ENCODE data around the gene DRAM1. TPM values are rescaled to one million over a fixed set of nuclear protein-coding genes. Genes with fewer than 3 reads are reported as not detected.

The DRAM1 gene
- total and polyA plus RNA-seq, 10 of the 15 experiments (the other 5 are each of a cell fraction or from before 2014, with no cell fraction given), result 22.4 to 91.5 (median 41.4) TPM

DNA sequence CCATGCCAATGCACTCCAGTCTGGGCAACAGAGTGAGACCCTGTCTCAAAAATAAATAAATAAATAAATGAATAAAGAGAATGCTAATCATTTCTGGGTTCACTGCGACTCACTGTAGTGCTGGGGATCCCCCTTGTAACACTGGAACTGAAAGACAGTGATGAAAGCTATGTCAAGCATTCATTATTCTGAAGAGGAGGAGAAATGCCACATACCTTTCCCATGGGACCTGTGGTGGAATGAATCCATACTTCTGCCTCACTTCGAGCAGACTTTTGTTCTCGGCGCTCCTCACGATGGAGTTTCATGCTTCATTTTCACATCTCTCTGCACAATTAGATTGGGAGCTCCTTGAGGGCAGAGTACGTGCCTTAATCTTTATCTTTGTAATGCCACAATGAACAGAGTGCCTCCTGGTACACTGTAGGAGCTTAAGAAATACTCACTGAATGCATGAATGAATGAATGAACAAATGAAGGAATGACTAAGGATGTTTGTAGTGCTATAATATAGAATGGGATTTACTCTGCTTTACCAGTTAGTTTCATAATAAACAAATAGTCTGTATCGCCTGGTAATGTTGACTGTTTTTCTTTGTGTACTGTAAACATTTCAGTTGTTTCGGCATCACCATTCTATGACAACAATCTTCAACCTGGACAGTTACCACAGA is 45.8 kb downstream of the DRAM1 start (continued):
- TF ChIP-seq, protein P1, sequence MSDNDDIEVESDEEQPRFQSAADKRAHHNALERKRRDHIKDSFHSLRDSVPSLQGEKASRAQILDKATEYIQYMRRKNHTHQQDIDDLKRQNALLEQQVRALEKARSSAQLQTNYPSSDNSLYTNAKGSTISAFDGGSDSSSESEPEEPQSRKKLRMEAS (IDR thresholded peaks at IDR 0.05; ENCODE audit: low read depth, low read length), result no peak
- TF ChIP-seq YBX1 (IDR thresholded peaks at IDR 0.05) (no peak), TCF7 (IDR thresholded peaks at IDR 0.05; ENCODE audit: borderline replicate concordance) (no peak), FOXM1 (IDR thresholded peaks at IDR 0.05; ENCODE audit: low read depth, low read length) (no peak), PAX5 (IDR thresholded peaks at IDR 0.05; ENCODE audit: borderline replicate concordance, low read depth, low read length) (no peak), NBN (IDR thresholded peaks at IDR 0.05) (no peak), WRNIP1 (IDR thresholded peaks at IDR 0.05; ENCODE audit: borderline replicate concordance, low read depth, low read length) (no peak), KDM1A (IDR thresholded peaks at IDR 0.05; ENCODE audit: borderline replicate concordance) (no peak), POLR2AphosphoS5 (IDR thresholded peaks at IDR 0.05; ENCODE audit: low read length) (no peak), SIX5 (IDR thresholded peaks at IDR 0.05; ENCODE audit: low read depth, low read length, severe bottlenecking) (no peak), TAF1 (IDR thresholded peaks at IDR 0.05; ENCODE audit: borderline replicate concordance, low read depth, low read length) (no peak), CHD1 (IDR thresholded peaks at IDR 0.05; ENCODE audit: low read depth, low read length) (no peak), CBX5 (IDR thresholded peaks at IDR 0.05; ENCODE audit: low read depth) (peak; percentile 81), ETV6 (conservative IDR thresholded peaks at IDR 0.05 in 1 of 2, IDR thresholded peaks at IDR 0.05 in 1 of 2; ENCODE audit: borderline replicate concordance in 1 of 2, low read depth in 1 of 2) (no peak), HDAC6 (IDR thresholded peaks at IDR 0.05; ENCODE audit: unreplicated experiment) (no peak), MYB (IDR thresholded peaks at IDR 0.05; ENCODE audit: borderline replicate concordance, low read depth, low read length) (no peak), MTA3 (IDR thresholded peaks at IDR 0.05; ENCODE audit: borderline replicate concordance, low read length) (no peak; the same call in 1 of the 2 replicates), POU2F2 (IDR thresholded peaks at IDR 0.05; ENCODE audit: borderline replicate concordance, low read depth, low read length) (no peak; the same call in 2 of the 3 replicates)
- TF ChIP-seq, protein P2, sequence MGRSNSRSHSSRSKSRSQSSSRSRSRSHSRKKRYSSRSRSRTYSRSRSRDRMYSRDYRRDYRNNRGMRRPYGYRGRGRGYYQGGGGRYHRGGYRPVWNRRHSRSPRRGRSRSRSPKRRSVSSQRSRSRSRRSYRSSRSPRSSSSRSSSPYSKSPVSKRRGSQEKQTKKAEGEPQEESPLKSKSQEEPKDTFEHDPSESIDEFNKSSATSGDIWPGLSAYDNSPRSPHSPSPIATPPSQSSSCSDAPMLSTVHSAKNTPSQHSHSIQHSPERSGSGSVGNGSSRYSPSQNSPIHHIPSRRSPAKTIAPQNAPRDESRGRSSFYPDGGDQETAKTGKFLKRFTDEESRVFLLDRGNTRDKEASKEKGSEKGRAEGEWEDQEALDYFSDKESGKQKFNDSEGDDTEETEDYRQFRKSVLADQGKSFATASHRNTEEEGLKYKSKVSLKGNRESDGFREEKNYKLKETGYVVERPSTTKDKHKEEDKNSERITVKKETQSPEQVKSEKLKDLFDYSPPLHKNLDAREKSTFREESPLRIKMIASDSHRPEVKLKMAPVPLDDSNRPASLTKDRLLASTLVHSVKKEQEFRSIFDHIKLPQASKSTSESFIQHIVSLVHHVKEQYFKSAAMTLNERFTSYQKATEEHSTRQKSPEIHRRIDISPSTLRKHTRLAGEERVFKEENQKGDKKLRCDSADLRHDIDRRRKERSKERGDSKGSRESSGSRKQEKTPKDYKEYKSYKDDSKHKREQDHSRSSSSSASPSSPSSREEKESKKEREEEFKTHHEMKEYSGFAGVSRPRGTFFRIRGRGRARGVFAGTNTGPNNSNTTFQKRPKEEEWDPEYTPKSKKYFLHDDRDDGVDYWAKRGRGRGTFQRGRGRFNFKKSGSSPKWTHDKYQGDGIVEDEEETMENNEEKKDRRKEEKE (IDR thresholded peaks at IDR 0.05), result no peak
- TF ChIP-seq, protein P3, sequence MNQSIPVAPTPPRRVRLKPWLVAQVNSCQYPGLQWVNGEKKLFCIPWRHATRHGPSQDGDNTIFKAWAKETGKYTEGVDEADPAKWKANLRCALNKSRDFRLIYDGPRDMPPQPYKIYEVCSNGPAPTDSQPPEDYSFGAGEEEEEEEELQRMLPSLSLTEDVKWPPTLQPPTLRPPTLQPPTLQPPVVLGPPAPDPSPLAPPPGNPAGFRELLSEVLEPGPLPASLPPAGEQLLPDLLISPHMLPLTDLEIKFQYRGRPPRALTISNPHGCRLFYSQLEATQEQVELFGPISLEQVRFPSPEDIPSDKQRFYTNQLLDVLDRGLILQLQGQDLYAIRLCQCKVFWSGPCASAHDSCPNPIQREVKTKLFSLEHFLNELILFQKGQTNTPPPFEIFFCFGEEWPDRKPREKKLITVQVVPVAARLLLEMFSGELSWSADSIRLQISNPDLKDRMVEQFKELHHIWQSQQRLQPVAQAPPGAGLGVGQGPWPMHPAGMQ (IDR thresholded peaks at IDR 0.05; ENCODE audit: borderline replicate concordance), result no peak
- TF ChIP-seq, protein P4, sequence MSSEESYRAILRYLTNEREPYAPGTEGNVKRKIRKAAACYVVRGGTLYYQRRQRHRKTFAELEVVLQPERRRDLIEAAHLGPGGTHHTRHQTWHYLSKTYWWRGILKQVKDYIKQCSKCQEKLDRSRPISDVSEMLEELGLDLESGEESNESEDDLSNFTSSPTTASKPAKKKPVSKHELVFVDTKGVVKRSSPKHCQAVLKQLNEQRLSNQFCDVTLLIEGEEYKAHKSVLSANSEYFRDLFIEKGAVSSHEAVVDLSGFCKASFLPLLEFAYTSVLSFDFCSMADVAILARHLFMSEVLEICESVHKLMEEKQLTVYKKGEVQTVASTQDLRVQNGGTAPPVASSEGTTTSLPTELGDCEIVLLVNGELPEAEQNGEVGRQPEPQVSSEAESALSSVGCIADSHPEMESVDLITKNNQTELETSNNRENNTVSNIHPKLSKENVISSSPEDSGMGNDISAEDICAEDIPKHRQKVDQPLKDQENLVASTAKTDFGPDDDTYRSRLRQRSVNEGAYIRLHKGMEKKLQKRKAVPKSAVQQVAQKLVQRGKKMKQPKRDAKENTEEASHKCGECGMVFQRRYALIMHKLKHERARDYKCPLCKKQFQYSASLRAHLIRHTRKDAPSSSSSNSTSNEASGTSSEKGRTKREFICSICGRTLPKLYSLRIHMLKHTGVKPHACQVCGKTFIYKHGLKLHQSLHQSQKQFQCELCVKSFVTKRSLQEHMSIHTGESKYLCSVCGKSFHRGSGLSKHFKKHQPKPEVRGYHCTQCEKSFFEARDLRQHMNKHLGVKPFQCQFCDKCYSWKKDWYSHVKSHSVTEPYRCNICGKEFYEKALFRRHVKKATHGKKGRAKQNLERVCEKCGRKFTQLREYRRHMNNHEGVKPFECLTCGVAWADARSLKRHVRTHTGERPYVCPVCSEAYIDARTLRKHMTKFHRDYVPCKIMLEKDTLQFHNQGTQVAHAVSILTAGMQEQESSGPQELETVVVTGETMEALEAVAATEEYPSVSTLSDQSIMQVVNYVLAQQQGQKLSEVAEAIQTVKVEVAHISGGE (CRISPR knock-in tag; IDR thresholded peaks at IDR 0.05), result no peak
- TF ChIP-seq, protein P5, sequence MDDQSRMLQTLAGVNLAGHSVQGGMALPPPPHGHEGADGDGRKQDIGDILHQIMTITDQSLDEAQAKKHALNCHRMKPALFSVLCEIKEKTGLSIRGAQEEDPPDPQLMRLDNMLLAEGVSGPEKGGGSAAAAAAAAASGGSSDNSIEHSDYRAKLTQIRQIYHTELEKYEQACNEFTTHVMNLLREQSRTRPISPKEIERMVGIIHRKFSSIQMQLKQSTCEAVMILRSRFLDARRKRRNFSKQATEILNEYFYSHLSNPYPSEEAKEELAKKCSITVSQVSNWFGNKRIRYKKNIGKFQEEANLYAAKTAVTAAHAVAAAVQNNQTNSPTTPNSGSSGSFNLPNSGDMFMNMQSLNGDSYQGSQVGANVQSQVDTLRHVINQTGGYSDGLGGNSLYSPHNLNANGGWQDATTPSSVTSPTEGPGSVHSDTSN (IDR thresholded peaks at IDR 0.05; ENCODE audit: insufficient replicate concordance, low read depth, low read length), result no peak
